ENCODE measurements around the gene NTPCR. TPM values are rescaled to one million over a fixed set of nuclear protein-coding genes. Genes with fewer than 3 reads are reported as not detected.
"Not testable (repeated sequence)": the region's sequence is repeated elsewhere in the genome, so short reads cannot be mapped to it uniquely, and the experiment has no call there.

Gene NTPCR
- total and polyA plus RNA-seq, 8 donors: 10.0 to 40.6 (median 20.4) TPM

DNA sequence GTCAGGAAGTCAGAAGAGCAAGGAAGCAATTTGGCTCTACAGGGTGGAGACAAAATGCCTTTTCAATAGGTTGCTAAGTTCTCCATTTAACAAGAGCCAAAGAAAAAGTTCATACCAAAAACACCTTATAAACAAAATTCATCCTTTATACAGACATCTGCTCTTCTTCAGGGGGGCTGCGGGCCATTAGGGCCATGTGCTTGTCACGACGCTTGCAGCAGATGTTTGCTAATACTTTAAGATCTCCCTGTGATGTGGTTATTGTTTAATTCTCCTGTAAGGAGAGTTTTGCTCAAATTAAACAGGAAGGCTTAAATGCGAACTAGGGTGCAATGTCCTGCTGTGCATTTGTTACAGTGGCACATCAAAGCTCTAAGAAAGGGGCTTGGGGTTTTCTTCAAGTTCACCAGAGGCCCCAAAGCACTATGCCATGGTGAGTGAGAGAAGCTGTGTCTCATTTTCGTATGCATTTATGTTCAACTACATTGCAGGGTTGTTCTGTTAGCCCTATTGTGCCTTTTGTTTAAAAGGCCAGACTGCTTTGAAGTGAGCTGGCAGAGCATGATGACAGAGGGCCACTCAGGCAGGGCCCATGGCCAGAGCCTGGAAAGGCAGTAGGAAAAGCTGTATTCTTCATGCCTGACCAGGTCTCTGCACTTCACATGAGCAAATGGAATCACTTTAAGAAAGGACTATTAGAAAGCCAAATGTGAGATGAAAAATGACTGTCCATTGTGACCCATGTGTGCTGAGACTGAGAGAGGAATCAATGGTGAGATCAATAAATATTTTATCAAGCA is 24.8 kb upstream of the NTPCR start:
- TF ChIP-seq, protein P1, sequence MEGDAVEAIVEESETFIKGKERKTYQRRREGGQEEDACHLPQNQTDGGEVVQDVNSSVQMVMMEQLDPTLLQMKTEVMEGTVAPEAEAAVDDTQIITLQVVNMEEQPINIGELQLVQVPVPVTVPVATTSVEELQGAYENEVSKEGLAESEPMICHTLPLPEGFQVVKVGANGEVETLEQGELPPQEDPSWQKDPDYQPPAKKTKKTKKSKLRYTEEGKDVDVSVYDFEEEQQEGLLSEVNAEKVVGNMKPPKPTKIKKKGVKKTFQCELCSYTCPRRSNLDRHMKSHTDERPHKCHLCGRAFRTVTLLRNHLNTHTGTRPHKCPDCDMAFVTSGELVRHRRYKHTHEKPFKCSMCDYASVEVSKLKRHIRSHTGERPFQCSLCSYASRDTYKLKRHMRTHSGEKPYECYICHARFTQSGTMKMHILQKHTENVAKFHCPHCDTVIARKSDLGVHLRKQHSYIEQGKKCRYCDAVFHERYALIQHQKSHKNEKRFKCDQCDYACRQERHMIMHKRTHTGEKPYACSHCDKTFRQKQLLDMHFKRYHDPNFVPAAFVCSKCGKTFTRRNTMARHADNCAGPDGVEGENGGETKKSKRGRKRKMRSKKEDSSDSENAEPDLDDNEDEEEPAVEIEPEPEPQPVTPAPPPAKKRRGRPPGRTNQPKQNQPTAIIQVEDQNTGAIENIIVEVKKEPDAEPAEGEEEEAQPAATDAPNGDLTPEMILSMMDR (IDR thresholded peaks at IDR 0.05): no peak
- Histone ChIP-seq H3K36me3 (no peaks in the 10 kb centered on the region), H3K9me3 (no peaks in the 10 kb centered on the region), H3K4me1 (no peaks in the 10 kb centered on the region), H3K27ac (no peak overlapping the region), H3K4me3 (no peak overlapping the region), H3K27me3 (no peaks in the 10 kb centered on the region)
- FAIRE-seq: no peak
- DNase-seq: no peak
- 80 to 83% methylated on average over 5 of the region's 5 CpGs for WGBS, 2 donors
- peak in 2 of 4 donors; percentile 55 to 56 for ATAC-seq
- intact Hi-C loops (cut with DNase I): no loop called here

DNA sequence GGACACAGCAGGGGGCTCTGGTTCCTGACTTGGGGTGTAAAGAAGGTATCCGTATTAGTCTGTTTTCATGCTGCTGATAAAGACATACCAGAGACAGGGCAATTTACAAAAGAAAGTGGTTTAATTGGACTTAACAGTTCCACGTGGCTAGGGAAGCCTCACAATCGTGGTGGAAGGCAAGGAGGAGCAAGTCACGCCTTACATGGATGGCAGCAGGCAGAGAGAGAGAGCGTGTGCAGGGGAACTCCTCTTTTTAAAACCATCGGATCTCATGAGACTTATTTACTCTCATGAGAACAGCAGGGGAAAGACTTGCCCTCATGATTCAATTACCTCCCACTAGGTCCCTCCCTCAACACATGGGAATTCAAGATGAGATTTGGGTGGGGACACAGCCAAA is 23.2 kb upstream of the NTPCR start:
- H3K4me3 ChIP-seq; H3K36me3 ChIP-seq; H3K27ac ChIP-seq; DNase-seq; ATAC-seq; H3K4me1 ChIP-seq; FAIRE-seq; intact Hi-C loops (cut with DNase I); H3K27me3 ChIP-seq; H3K9me3 ChIP-seq: not testable (repeated sequence)
- WGBS, 2 donors: 83 to 84% methylated on average over 6 of the region's 6 CpGs

DNA sequence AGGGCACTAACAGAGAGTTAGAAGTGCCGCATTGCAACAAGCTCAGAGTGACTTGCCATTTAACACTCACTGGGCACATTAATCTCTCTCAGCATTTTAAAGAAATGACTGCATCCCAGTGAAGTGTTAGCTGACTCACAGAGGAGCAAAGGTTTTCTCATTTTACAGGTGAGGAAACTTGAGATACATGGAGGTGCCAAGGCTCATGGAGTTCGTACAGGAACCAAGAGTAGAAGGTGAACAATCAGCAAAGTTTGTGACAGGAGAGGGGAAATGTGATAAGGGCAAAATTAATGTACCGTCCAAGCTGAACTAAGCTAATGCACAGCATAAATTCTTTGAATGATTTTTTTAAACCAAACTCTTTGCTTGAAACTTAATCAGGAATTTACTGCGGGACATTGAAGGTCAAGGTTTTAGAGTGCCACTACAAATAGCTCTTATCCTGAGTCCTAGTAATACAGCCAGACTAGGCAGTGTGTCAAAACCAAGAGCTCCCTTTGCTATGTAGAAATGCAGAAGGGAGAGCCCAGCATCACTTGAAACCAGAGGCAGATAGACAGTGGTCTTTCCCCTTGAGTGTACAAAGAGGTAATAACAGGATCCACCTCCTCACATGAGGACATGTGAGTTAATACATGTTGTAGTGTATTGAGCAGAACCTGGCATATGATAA is 22.4 kb upstream of the NTPCR start:
- no peak for DNase-seq
- TF ChIP-seq, protein P1 (IDR thresholded peaks at IDR 0.05): no peak
- intact Hi-C loops (cut with DNase I): no loop called here
- Histone ChIP-seq H3K4me3 (no peak overlapping the region), H3K27me3 (no peaks in the 10 kb centered on the region), H3K36me3 (no peaks in the 10 kb centered on the region), H3K9me3 (no peaks in the 10 kb centered on the region), H3K4me1 (no peaks in the 10 kb centered on the region), H3K27ac (no peak overlapping the region)
- WGBS, 2 donors: 31 to 35% methylated on average over 4 of the region's 4 CpGs
- ATAC-seq: no peak
- no peak for FAIRE-seq

DNA sequence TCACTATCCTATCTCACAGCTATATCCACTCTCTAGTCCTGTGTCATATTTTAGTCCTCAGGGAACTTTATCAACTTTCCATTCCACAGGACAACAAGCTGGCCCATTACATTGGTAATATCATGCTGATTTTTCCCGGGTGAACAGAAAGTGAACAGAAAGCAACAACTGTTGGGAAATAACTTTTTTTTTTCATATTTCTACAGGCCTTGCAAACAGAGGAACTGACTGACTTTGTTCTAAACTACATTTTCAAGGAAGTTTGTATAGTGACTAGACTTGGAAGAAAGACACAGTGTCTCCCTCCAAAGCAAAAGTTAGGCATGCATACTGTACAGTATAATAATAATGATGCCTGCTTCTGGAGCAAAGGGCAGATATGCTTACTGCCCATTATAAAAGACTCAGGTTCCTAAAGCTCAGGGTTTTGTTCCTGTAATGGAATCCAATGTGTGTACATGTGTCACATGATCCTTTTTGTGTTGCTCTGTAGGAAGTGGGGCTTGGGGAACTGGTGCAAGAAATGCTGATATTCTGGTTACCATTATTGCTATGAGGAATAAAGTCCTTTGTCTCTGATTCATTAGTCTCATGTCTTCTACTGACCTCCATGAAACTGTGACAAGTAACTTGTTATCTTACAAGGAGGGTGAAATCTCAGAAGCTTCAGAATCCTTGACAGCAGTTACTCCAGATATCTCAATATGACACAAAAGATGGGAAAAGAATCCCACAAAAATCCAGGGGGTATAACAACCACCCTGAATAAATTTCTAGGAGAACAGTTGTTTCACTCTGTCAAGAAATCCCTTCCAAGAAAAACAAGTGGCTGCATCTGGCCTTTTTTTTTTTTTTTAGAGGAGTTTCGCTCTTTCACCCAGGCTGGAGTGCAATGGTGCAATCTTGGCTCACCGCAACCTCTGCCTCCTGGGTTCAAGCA is 17.7 kb upstream of the NTPCR start:
- no peaks in the 10 kb centered on the region for H3K4me1 ChIP-seq
- ATAC-seq: no peak
- no peaks in the 10 kb centered on the region for H3K9me3 ChIP-seq
- no peak overlapping the region for H3K4me3 ChIP-seq
- TF ChIP-seq, protein P1 (IDR thresholded peaks at IDR 0.05): no peak
- DNase-seq: no peak
- WGBS, 2 donors: 87 to 91% methylated on average over 3 of the region's 3 CpGs
- H3K27me3 ChIP-seq: no peaks in the 10 kb centered on the region
- intact Hi-C loops (cut with DNase I): no loop called here
- FAIRE-seq: no peak
- no peak overlapping the region for H3K27ac ChIP-seq
- no peaks in the 10 kb centered on the region for H3K36me3 ChIP-seq

DNA sequence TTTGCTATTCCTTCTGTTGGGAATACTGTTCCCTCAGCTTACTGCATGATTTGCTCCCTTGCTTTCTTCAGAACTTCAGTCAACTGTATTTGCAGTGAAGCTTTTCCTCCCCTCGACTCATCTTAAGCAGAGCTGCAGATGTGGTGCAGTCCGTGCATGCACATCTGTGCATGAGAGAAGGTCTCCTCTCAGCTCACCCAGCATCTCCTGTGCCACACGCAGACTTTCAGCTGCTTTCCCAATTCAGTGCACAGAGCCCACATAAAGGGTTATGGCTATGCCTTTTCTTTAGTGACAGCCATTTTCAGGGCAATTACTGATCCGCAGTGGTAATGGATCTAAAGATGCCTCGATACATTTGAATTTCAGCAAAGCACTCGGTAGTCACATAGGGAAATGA is 13.5 kb upstream of the NTPCR start:
- DNase-seq (no peak), ATAC-seq (no peak), FAIRE-seq (no peak)
- no peaks in the 10 kb centered on the region for H3K36me3 ChIP-seq
- WGBS, 2 donors: 81 to 91% methylated on average over 6 of the region's 6 CpGs
- no peaks in the 10 kb centered on the region for H3K4me1 ChIP-seq
- H3K9me3 ChIP-seq: no peaks in the 10 kb centered on the region
- no peak overlapping the region for H3K27ac ChIP-seq
- TF ChIP-seq, protein P1 (IDR thresholded peaks at IDR 0.05): no peak
- no peak overlapping the region for H3K4me3 ChIP-seq
- no peaks in the 10 kb centered on the region for H3K27me3 ChIP-seq
- intact Hi-C loops (cut with DNase I): no loop called here

Data from pancreas (tissue), 10 donors.